ENCODE results near the gene HBQ1.
"Not testable (repeated sequence)": the region's sequence is repeated elsewhere in the genome, so short reads cannot be mapped to it uniquely, and the experiment has no call there.

The HBQ1 gene

GRCh38 chr16:176477-177382, 3.5 kb upstream of the HBQ1 start, which contains the start of gene HBA1:
TSS of gene HBA1 (plus strand) at chr16:176680. CDS start at chr16:176717, 37 bp downstream.
- DNase-seq: not testable (repeated sequence)

GRCh38 chr16:177394-177822, 2.9 kb upstream of the HBQ1 start:
- no peak for DNase-seq

GRCh38 chr16:177981-178667, 2.1 kb upstream of the HBQ1 start:
- no peak for DNase-seq

- DNase-seq: no peak
Measured at GRCh38 chr16:178668-179015, 1.6 kb upstream of the HBQ1 start.

- DNase-seq: no peak
Measured at GRCh38 chr16:179211-180092, 807 bp upstream of the HBQ1 start.

DNA sequence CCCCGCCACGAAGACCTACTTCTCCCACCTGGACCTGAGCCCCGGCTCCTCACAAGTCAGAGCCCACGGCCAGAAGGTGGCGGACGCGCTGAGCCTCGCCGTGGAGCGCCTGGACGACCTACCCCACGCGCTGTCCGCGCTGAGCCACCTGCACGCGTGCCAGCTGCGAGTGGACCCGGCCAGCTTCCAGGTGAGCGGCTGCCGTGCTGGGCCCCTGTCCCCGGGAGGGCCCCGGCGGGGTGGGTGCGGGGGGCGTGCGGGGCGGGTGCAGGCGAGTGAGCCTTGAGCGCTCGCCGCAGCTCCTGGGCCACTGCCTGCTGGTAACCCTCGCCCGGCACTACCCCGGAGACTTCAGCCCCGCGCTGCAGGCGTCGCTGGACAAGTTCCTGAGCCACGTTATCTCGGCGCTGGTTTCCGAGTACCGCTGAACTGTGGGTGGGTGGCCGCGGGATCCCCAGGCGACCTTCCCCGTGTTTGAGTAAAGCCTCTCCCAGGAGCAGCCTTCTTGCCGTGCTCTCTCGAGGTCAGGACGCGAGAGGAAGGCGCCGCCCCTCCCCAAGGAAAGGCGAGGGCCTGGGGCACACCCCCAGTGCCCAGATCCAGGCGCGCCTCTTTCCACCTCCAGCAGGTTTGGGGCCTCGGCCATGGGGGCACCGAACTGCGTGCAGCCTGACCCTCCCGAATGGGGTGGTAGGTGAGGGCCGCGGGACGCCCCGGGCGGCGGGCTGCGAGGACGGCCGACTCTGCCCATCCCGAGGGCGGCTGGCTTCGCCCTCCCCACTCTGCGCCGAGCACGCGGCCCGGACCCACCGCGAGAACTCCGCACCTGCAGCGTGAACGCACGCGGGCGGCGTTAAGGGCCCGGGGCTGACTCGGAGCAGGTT, 664 bp downstream of the HBQ1 start:
- peak; percentile 24 for DNase-seq

- no peak for DNase-seq
Measured at GRCh38 chr16:181565-182021, 1.3 kb downstream of the HBQ1 start.

GRCh38 chr16:183005-183404, 2.7 kb downstream of the HBQ1 start:
- DNase-seq: no peak

DNA sequence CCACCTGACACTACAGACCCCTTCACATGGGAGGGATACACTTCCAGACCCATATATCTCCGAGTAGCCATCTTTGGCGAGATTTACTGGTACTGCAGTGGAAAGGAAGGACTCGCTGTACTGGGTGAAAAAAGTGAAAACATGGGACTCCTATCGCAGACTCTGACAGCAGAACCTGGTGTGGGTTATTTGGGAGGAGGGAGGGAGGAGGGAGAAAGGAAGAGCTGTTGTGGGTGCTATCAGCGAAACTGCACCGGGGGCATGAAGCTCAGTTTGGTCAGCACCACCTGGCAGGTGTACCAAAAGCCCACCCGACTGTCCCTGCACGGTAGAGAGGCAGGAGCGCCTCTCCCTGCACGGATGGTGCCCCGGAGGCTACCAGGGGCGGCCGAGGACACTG, 5.0 kb downstream of the HBQ1 start:
- no peak for DNase-seq

GRCh38 chr16:185691-186090, 5.4 kb downstream of the HBQ1 start:
- DNase-seq: no peak

DNA sequence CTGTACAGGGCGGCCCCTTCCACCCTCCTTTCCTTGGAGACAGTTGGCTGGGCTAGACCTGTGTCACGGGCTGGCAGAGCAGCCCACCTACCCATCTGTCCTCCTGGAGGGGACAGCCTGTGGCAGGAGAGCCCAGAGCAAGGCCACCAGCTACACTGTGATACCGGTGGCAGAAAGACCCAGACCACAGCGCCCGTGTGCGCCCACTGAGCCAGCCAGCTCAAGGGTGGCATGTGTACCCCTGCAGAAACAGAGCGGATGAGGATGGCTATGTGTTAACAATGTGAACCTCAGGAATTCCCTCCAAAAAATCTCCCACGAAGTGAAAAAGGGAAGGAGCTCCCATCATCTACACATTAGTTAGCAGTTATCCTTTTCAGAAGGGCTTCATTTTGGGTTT, 7.1 kb downstream of the HBQ1 start:
- DNase-seq: no peak

- DNase-seq: no peak
Measured at GRCh38 chr16:188674-189073, 8.4 kb downstream of the HBQ1 start.

- DNase-seq: no peak
Measured at GRCh38 chr16:189604-190186, 9.4 kb downstream of the HBQ1 start.

GRCh38 chr16:191831-192230, 11.6 kb downstream of the HBQ1 start:
- no peak for DNase-seq

- DNase-seq: no peak
Measured at GRCh38 chr16:192686-193085, 12.4 kb downstream of the HBQ1 start.

GRCh38 chr16:193441-193840, 13.2 kb downstream of the HBQ1 start:
- DNase-seq: no peak

GRCh38 chr16:194516-194915, 14.3 kb downstream of the HBQ1 start:
- no peak for DNase-seq

DNA sequence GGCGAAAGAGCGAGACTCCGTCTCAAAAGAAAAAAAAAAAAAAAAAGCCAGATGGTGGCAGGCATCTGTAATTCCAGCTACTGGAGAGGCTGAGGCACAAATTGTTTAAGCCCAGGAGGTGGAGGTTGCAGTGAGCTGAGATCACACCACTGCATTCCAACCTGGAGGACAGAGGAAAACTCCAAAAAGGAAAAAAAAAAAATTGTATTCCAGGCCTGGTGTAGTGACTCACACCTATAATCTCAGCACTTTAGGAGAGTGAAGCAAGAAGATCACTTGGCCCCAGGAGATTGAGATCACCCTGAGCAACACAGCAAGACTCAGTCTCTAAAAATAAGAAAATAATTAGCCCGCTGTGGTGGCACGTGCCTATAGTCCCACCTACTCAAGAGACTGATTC, 20.1 kb downstream of the HBQ1 start:
- DNase-seq: no peak

DNA sequence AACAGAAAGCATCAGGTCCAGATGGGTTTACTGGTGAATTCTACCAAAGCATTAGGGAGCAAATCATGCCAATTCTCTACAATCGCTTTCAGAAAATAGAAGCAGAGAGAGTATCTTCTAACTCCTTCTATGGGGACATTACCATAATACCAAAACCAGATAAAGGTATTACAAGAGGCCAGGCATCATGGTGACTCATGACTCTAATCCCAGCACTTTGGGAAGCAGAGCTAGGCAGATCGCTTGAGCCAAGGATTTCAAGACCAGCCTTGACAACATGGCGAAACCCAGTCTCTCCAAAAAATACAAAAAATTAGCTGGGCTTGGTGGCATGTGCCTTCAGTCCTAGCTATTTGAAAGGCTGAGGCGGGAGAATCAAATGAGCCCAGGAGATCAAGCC, 23.0 kb downstream of the HBQ1 start:
- DNase-seq: no peak

- not testable (repeated sequence) for DNase-seq
Measured at GRCh38 chr16:204046-204445, 23.8 kb downstream of the HBQ1 start.

DNA sequence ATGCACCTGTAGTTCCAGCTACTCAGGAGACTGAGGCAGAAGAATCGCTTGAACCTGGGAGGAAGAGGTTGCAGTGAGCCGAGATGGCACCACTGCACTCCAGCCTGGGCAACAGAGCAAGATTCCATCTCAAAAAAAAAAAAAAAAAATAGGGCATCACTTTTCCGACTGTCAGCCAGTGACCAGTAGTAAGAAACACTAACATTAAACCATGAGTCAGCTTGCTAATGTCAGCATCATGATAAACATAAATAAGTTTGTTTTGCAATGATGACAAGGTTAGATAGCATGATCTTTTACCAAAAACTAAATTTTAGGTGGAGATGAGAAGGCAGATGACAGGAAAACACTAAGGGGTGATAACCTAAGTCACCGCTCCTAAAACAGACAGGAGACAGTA, 29.1 kb downstream of the HBQ1 start:
- not testable (repeated sequence) for DNase-seq
